Hepatocyte (in vitro differentiated cells): ENCODE data around the gene RC3H1. TPM values are rescaled to one million over a fixed set of nuclear protein-coding genes. Genes with fewer than 3 reads are reported as not detected.

Experiments used
- DNase-seq: peaks from one replicate; pipeline ENCODE4 v3.0.0-alpha.2; 2016; ENCODE audit warnings: low spot score
- H2AFZ ChIP-seq: fragments of 200-600 bp; sonication (generic); 2 replicates; pipeline ENCODE4 v1.6.0; 2016; ENCODE audit warnings: antibody characterized with exemption, mild to moderate bottlenecking
- H3K27ac ChIP-seq: fragments of 200-600 bp; sonication (generic); 2 replicates; pipeline ENCODE4 v1.5.1; 2016; ENCODE audit warnings: mild to moderate bottlenecking
- H3K27me3 ChIP-seq: fragments of 200-600 bp; sonication (generic); 2 replicates; pipeline ENCODE4 v1.6.1; 2016
- H3K36me3 ChIP-seq: fragments of 200-600 bp; sonication (generic); replicated peaks from 2 replicates; pipeline ENCODE4 v1.5.1; 2016; ENCODE audit warnings: low read depth; ENCODE audit not compliant: insufficient read depth
- H3K4me1 ChIP-seq: fragments of 200-600 bp; sonication (generic); 2 replicates; pipeline ENCODE4 v1.5.1; 2016; ENCODE audit warnings: mild to moderate bottlenecking, moderate library complexity; ENCODE audit not compliant: insufficient read depth
- H3K4me2 ChIP-seq: fragments of 200-600 bp; sonication (generic); 2 replicates; pipeline ENCODE4 v1.6.0; 2016
- H3K4me3 ChIP-seq: fragments of 200-600 bp; sonication (generic); 2 replicates; pipeline ENCODE4 v1.5.1; 2016; ENCODE audit warnings: mild to moderate bottlenecking
- H3K79me2 ChIP-seq: fragments of 200-600 bp; sonication (generic); 2 replicates; pipeline ENCODE4 v1.6.0; 2017; ENCODE audit warnings: mild to moderate bottlenecking
- H3K9me2 ChIP-seq: fragments of 200-600 bp; sonication (generic); replicated peaks from 2 replicates; pipeline ENCODE4 v1.6.0; 2017; ENCODE audit warnings: mild to moderate bottlenecking; ENCODE audit not compliant: insufficient read depth
- H3K9me3 ChIP-seq: fragments of 200-600 bp; sonication (generic); 2 replicates; pipeline ENCODE4 v1.5.1; 2016; ENCODE audit warnings: low read depth, mild to moderate bottlenecking
- H4K20me1 ChIP-seq: fragments of 200-600 bp; sonication (generic); 2 replicates; pipeline ENCODE4 v1.6.0; 2016; ENCODE audit warnings: mild to moderate bottlenecking; ENCODE audit not compliant: insufficient read depth, poor library complexity, severe bottlenecking
- CTCF ChIP-seq: fragments of 200-600 bp; sonication (generic); IDR thresholded peaks from 2 replicates; pipeline ENCODE4 v1.5.1; 2016; ENCODE audit warnings: antibody characterized with exemption, mild to moderate bottlenecking; ENCODE audit not compliant: poor library complexity
- EZH2 ChIP-seq: fragments of 200-600 bp; sonication (generic); IDR thresholded peaks from 2 replicates; pipeline ENCODE4 v1.6.1; 2016; ENCODE audit warnings: antibody characterized with exemption, mild to moderate bottlenecking, borderline replicate concordance
- EZH2phosphoT487 ChIP-seq: fragments of 200-600 bp; sonication (generic); IDR thresholded peaks from one replicate; pipeline ENCODE4 v1.6.1; 2018; ENCODE audit warnings: antibody characterized with exemption, mild to moderate bottlenecking, low read depth, moderate library complexity; ENCODE audit not compliant: unreplicated experiment, severe bottlenecking
- WGBS: methylation state at CpG from one replicate; pipeline ENCODE4 v1.1.6; 2016; ENCODE audit warnings: low lambda C conversion rate; ENCODE audit errors: missing lambda C conversion rate; 5-methylcytosine and 5-hydroxymethylcytosine counted together
- polyA plus RNA-seq: library from polyadenylated mRNA; unstranded; fragments of >200 nt; fragmentation: Nextera tagmentation; extraction: Ambion mirVana; gene quantifications from 2 replicates; pipeline ENCODE4 v1.2.1, GENCODE V29; 2016
- total RNA-seq: library from RNA; depleted of rRNA; stranded (reverse); fragments of >200 nt; gene quantifications from 2 replicates; pipeline ENCODE4 v1.2.3, GENCODE V29; 2014

RC3H1 gene
- total and polyA plus RNA-seq, 2 experiments from 2014 or later: 5.9 to 32.6 TPM

- H3K27ac ChIP-seq: no peak overlapping the region
- H3K36me3 ChIP-seq: no peaks in the 10 kb centered on the region
- H3K9me2 ChIP-seq: no peaks in the 10 kb centered on the region
- no peak overlapping the region for H3K4me2 ChIP-seq
- H4K20me1 ChIP-seq: peaks cover 89% of the 10 kb centered on the region
- H3K4me3 ChIP-seq: no peak overlapping the region
- TF ChIP-seq CTCF (no peak), EZH2phosphoT487 (no peak), EZH2 (no peak)
- no peak overlapping the region for H2AFZ ChIP-seq
- no peaks in the 10 kb centered on the region for H3K27me3 ChIP-seq
- 67% methylated on average over 2 of the region's 2 CpGs for WGBS
- no peaks in the 10 kb centered on the region for H3K9me3 ChIP-seq
- H3K4me1 ChIP-seq: peaks cover 3% of the 10 kb centered on the region
- DNase-seq: no peak
- peaks cover 100% of the 10 kb centered on the region for H3K79me2 ChIP-seq
Observed at GRCh38 chr1:174005032-174005431, 17.1 kb downstream of the RC3H1 start.

- TF ChIP-seq CTCF: no peak
- peaks cover 91% of the 10 kb centered on the region for H4K20me1 ChIP-seq
- H3K4me3 ChIP-seq: no peak overlapping the region
- 99% methylated on average over 4 of the region's 4 CpGs for WGBS
- H3K4me1 ChIP-seq: peaks cover 3% of the 10 kb centered on the region
- H3K36me3 ChIP-seq: no peaks in the 10 kb centered on the region
- no peak overlapping the region for H3K4me2 ChIP-seq
- no peak overlapping the region for H2AFZ ChIP-seq
- H3K79me2 ChIP-seq: peaks cover 100% of the 10 kb centered on the region
- no peaks in the 10 kb centered on the region for H3K27me3 ChIP-seq
- no peak for DNase-seq
- no peaks in the 10 kb centered on the region for H3K9me3 ChIP-seq
- H3K27ac ChIP-seq: no peak overlapping the region
- H3K9me2 ChIP-seq: no peaks in the 10 kb centered on the region
Observed at GRCh38 chr1:174003867-174004266, 18.3 kb downstream of the RC3H1 start.

GRCh38 chr1:174001573-174001972 lies 20.6 kb downstream of the RC3H1 start:
- Histone ChIP-seq H3K9me2 (no peaks in the 10 kb centered on the region), H3K27me3 (no peaks in the 10 kb centered on the region), H3K9me3 (no peaks in the 10 kb centered on the region), H3K4me1 (peaks cover 13% of the 10 kb centered on the region), H3K79me2 (peaks cover 100% of the 10 kb centered on the region), H3K27ac (no peak overlapping the region), H3K4me3 (no peak overlapping the region), H2AFZ (no peak overlapping the region), H3K36me3 (no peaks in the 10 kb centered on the region), H3K4me2 (no peak overlapping the region), H4K20me1 (peaks cover 93% of the 10 kb centered on the region)
- no peak for DNase-seq
- 66% methylated on average over 3 of the region's 3 CpGs for WGBS
- no peak for TF ChIP-seq EZH2phosphoT487
- no peak for TF ChIP-seq EZH2
- TF ChIP-seq CTCF: no peak

GRCh38 chr1:174000371-174000770 lies 21.8 kb downstream of the RC3H1 start:
- Histone ChIP-seq H3K27ac (peak overlapping the region; percentile 14), H3K9me2 (no peaks in the 10 kb centered on the region), H3K79me2 (peaks cover 100% of the 10 kb centered on the region), H3K36me3 (no peaks in the 10 kb centered on the region), H3K4me1 (peaks cover 13% of the 10 kb centered on the region), H3K27me3 (no peaks in the 10 kb centered on the region), H4K20me1 (peaks cover 93% of the 10 kb centered on the region), H3K4me3 (no peak overlapping the region), H3K4me2 (no peak overlapping the region), H3K9me3 (no peaks in the 10 kb centered on the region), H2AFZ (no peak overlapping the region)
- DNase-seq: no peak
- TF ChIP-seq CTCF (no peak), EZH2 (no peak), EZH2phosphoT487 (no peak)
- 86% methylated on average over 3 of the region's 3 CpGs for WGBS
